Breast epithelium (tissue), 3 donors: Measurements from ENCODE around the gene TMEM187.

Source experiments
- CTCF ChIP-seq, 3 donors: fragments of 450-650 bp; IDR thresholded peaks; one replicate each; pipeline ENCODE4 v1.5.1; 2016 to 2017; ENCODE audit warnings: antibody characterized with exemption in 3 of 3, mild to moderate bottlenecking in 3 of 3, moderate library complexity in 3 of 3
- POLR2A ChIP-seq: fragments of 450-650 bp; IDR thresholded peaks from one replicate; pipeline ENCODE4 v1.6.1; 2016; ENCODE audit warnings: antibody characterized with exemption, mild to moderate bottlenecking, moderate library complexity
- POLR2AphosphoS5 ChIP-seq, 3 donors: sonication (generic); formaldehyde crosslinking; IDR thresholded peaks; one replicate each; pipeline ENCODE4 v1.6.1; 2017; ENCODE audit warnings: antibody characterized with exemption in 3 of 3

DNA sequence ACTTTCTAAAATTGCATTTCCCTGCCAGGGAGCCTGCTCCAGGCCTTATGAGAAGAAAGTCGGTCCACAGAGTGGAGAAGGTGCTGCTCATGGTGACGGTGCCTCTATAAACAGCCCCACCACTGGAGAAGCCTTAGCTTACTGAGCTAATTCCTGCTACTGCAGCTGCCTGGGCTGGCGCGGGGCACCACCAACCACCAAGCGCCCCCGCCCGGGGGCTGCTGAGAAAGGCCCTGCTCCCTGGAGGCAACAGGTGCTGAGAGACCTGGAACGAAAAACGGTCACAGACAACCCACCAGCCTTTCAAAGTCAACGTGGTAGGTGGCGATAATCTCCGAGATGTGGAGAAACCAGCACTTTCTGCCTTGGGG is 3.8 kb upstream of the TMEM187 start:
- TF ChIP-seq POLR2A: no peak
- no peak for TF ChIP-seq POLR2AphosphoS5 (IDR thresholded peaks at IDR 0.05)
- no peak for TF ChIP-seq CTCF (IDR thresholded peaks at IDR 0.05)
